Eye (tissue), 1 donor: ENCODE data around the gene AP5Z1.

Experiments used
- DNase-seq: peaks from one replicate; pipeline ENCODE4 v3.0.0-alpha.2; 2015

The AP5Z1 gene

GRCh38 chr7:4775250-4775847 is at the start of gene AP5Z1:
AP5Z1 (plus strand) TSS chr7:4775623; CDS start chr7:4775716, 93 bp downstream.
- DNase-seq: peak; percentile 98

- DNase-seq: no peak
Observed at GRCh38 chr7:4725850-4726450, 49.5 kb upstream of the AP5Z1 start.

- no peak for DNase-seq
Observed at GRCh38 chr7:4726566-4726965, 48.9 kb upstream of the AP5Z1 start.

GRCh38 chr7:4727914-4728705 is 47.3 kb upstream of the AP5Z1 start:
- DNase-seq: no peak

GRCh38 chr7:4729266-4729665 is 46.2 kb upstream of the AP5Z1 start:
- no peak for DNase-seq

- DNase-seq: no peak
Observed at GRCh38 chr7:4730276-4730675, 45.1 kb upstream of the AP5Z1 start.

GRCh38 chr7:4730971-4731370 is 44.5 kb upstream of the AP5Z1 start:
- DNase-seq: no peak

GRCh38 chr7:4731803-4732202 is 43.6 kb upstream of the AP5Z1 start:
- no peak for DNase-seq

GRCh38 chr7:4733936-4734528 is 41.4 kb upstream of the AP5Z1 start:
- DNase-seq: no peak

- no peak for DNase-seq
Observed at GRCh38 chr7:4734587-4735345, 40.7 kb upstream of the AP5Z1 start.

GRCh38 chr7:4737300-4737699 is 38.1 kb upstream of the AP5Z1 start:
- no peak for DNase-seq

GRCh38 chr7:4738711-4739527 is 36.5 kb upstream of the AP5Z1 start:
- peak; percentile 44 for DNase-seq

GRCh38 chr7:4739528-4739992 is 35.9 kb upstream of the AP5Z1 start:
- DNase-seq: peak; percentile 28

- DNase-seq: no peak
Observed at GRCh38 chr7:4740796-4741195, 34.6 kb upstream of the AP5Z1 start.

GRCh38 chr7:4742051-4742573 is 33.3 kb upstream of the AP5Z1 start:
- DNase-seq: no peak

GRCh38 chr7:4742852-4743251 is 32.6 kb upstream of the AP5Z1 start:
- no peak for DNase-seq

GRCh38 chr7:4744391-4745264 is 30.8 kb upstream of the AP5Z1 start:
- peak; percentile 97 for DNase-seq

- DNase-seq: no peak
Observed at GRCh38 chr7:4745265-4745919, 30.0 kb upstream of the AP5Z1 start.

- DNase-seq: no peak
Observed at GRCh38 chr7:4745971-4746919, 29.2 kb upstream of the AP5Z1 start.
